ENCODE data around the gene NF2. TPM values are rescaled to one million over a fixed set of nuclear protein-coding genes. Genes with fewer than 3 reads are reported as not detected.

The NF2 gene
- total and polyA plus RNA-seq, 2 of the 8 experiments (the other 6 are each of a cell fraction or from before 2014, with no cell fraction given), result 17.6 to 53.6 TPM

DNA sequence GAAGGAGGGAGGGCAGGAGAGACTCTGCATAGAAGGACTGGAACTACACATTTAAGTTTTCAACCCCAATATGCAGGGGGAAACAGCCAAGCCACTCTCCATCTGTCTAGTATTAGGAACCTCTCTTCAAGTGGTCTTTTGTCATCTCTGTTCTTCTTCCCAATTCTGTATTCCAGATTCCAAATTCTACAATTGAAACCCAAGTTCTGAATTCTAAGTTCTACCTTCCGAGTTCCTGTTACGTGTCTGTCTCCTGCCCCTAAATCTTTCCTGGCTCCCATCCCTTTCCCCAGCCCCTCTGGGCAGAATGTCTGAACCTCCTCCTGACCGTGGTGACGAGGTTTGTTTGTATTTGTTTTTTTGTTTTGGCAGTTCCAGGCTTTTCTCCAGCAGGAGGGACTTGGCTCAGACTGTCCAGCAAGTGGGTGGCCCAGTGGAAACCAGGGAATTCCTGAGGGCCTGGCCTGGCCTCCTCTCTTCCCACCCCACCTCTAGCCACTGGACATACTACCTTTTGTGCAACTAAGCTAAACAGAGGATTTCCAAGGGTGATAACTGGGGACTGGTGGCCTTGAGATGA, 48.3 kb upstream of the NF2 start:
- Histone ChIP-seq H2BK12ac (ENCODE audit: low read depth, low read length) (no peak overlapping the region), H2AK5ac (ENCODE audit: low read depth, low read length) (no peak overlapping the region), H3K4me3 (ENCODE audit: extremely low read depth in 1 of 4, insufficient read depth in 2 of 4, low read depth in 3 of 4, low read length in 4 of 4) (no peak overlapping the region), H3K27ac (ENCODE audit: low read depth, low read length) (no peak overlapping the region), H2BK5ac (ENCODE audit: low read depth, low read length) (no peak overlapping the region), H2BK120ac (replicated peaks; ENCODE audit: low read depth, low read length) (no peak overlapping the region), H2BK20ac (ENCODE audit: low read length) (no peak overlapping the region), H3K9ac (replicated peaks in 1 of 4; ENCODE audit: extremely low read depth in 1 of 4, low read depth in 3 of 4, low read length in 3 of 4) (no peak overlapping the region), H3K4ac (replicated peaks; ENCODE audit: insufficient read length, low read depth, low read length) (no peak overlapping the region), H4K91ac (replicated peaks; ENCODE audit: insufficient read length, low read length) (no peak overlapping the region), H4K20me1 (replicated peaks in 1 of 2; ENCODE audit: control insufficient read depth in 1 of 2, insufficient read depth in 2 of 2, low read length in 2 of 2) (no peaks in the 10 kb centered on the region), H3K56ac (replicated peaks; ENCODE audit: insufficient read length, low read depth, low read length) (no peak overlapping the region), H3K18ac (ENCODE audit: extremely low read depth, low read length) (no peak overlapping the region), H4K8ac (ENCODE audit: extremely low read depth, insufficient read depth, low read length) (no peak overlapping the region), H3K36me3 (ENCODE audit: control insufficient read depth in 2 of 4, insufficient read depth in 4 of 4, low read length in 3 of 4) (peaks cover 20 to 45% (median 39%) of the 10 kb centered on the region in 4 experiments), H3K23ac (ENCODE audit: insufficient read length) (no peak overlapping the region), H3K4me1 (replicated peaks in 1 of 4; ENCODE audit: control insufficient read depth in 3 of 4, insufficient read depth in 4 of 4, low read length in 3 of 4) (no peaks in the 10 kb centered on the region), H4K5ac (ENCODE audit: insufficient read length, low read depth, low read length) (no peak overlapping the region), H3K4me2 (ENCODE audit: insufficient read depth in 1 of 2, low read depth in 2 of 2, low read length in 2 of 2) (no peak overlapping the region), H2BK15ac (ENCODE audit: low read length) (no peak overlapping the region), H3K79me1 (ENCODE audit: low read depth, low read length) (no peaks in the 10 kb centered on the region), H2AFZ (ENCODE audit: low read length) (no peak overlapping the region), H3K27me3 (replicated peaks in 1 of 4; ENCODE audit: control insufficient read depth in 3 of 4, extremely low read depth in 1 of 4, insufficient read depth in 3 of 4, low read length in 3 of 4) (no peaks in the 10 kb centered on the region), H3K14ac (ENCODE audit: insufficient read length) (no peak overlapping the region), H3K9me3 (ENCODE audit: insufficient read depth in 2 of 2, low read depth in 1 of 2, low read length in 1 of 2) (peaks cover 0 to 7% of the 10 kb centered on the region in 2 experiments; a peak in 1 of 4 replicates), H3K23me2 (ENCODE audit: low read depth, low read length) (peaks cover 3% of the 10 kb centered on the region; the same call in 1 of the 2 replicates), H3K79me2 (ENCODE audit: control insufficient read depth in 1 of 2, insufficient read depth in 2 of 2, low read length in 2 of 2) (peaks cover 0 to 11% of the 10 kb centered on the region in 2 experiments; a peak in 1 of 4 replicates)
- POLR2A ChIA-PET (ENCODE audit: partially characterized antibody), result interaction anchor here (1.0 to 5.0 kb wide), 6 partner anchors 10 to 34 kb away, joined by 3 to 43 read pairs (median 16); partner anchors contain the start of gene NIPSNAP1
- DNase-seq (ENCODE audit: low read depth in 1 of 2, low spot score in 2 of 2), result no peak
- FAIRE-seq, result no peak
- CTCF ChIA-PET (ENCODE audit: partially characterized antibody), result interaction anchor here (0.8 to 2.2 kb wide), 7 partner anchors 11 to 191 kb away, joined by 3 to 17 read pairs (median 3); no protein-coding TSS in a partner anchor
- WGBS, 2 experiments (ENCODE audit: extremely low coverage in 1 of 2, insufficient coverage in 1 of 2, insufficient read length in 1 of 2, insufficient replicate concordance in 2 of 2, low coverage in 1 of 2, low lambda C conversion rate in 2 of 2, missing lambda C conversion rate in 1 of 2), result 86% methylated on average over 4 of the region's 4 CpGs; no CpG with 5 or more reads in 1 of the 2 experiments
- TF ChIP-seq EGR1 (IDR thresholded peaks at IDR 0.05; ENCODE audit: borderline replicate concordance, low read depth, low read length) (no peak), SP4 (IDR thresholded peaks at IDR 0.05; ENCODE audit: low read length) (no peak), SRF (IDR thresholded peaks at IDR 0.05; ENCODE audit: low read depth, low read length) (no peak), ASH2L (IDR thresholded peaks at IDR 0.05; ENCODE audit: low read length) (no peak), SUZ12 (IDR thresholded peaks at IDR 0.05; ENCODE audit: low read length) (no peak), CEBPB (IDR thresholded peaks at IDR 0.05; ENCODE audit: low read depth, low read length) (no peak), RFX5 (IDR thresholded peaks at IDR 0.05; ENCODE audit: borderline replicate concordance, low read depth, low read length) (no peak), NANOG (IDR thresholded peaks at IDR 0.05; ENCODE audit: insufficient read depth, low read depth, low read length, poor library complexity, severe bottlenecking) (no peak), RNF2 (IDR thresholded peaks at IDR 0.05; ENCODE audit: borderline replicate concordance, low read depth, low read length, missing control alignments, poor library complexity, severe bottlenecking) (no peak), BRCA1 (IDR thresholded peaks at IDR 0.05; ENCODE audit: low read depth, low read length) (no peak), CHD2 (IDR thresholded peaks at IDR 0.05; ENCODE audit: low read length) (no peak), SP2 (IDR thresholded peaks at IDR 0.05; ENCODE audit: low read length) (no peak), ZNF274 (IDR thresholded peaks at IDR 0.05; ENCODE audit: borderline replicate concordance, extremely low read depth, low read length) (no peak), BCL11A (IDR thresholded peaks at IDR 0.05; ENCODE audit: low read depth in 2 of 2, low read length in 2 of 2) (no peak)
